Fibroblast of mammary gland (primary cell): Measurements from ENCODE around the gene PASK.
"Not testable (repeated sequence)": the region's sequence is repeated elsewhere in the genome, so short reads cannot be mapped to it uniquely, and the experiment has no call there.

Experiments used
- DNase-seq: peaks from one replicate; pipeline ENCODE4 v3.0.0-alpha.2; 2010; ENCODE audit warnings: low read depth
- H3K4me3 ChIP-seq: 2 replicates; pipeline ENCODE4 v1.5.1; 2011; ENCODE audit warnings: low read depth, mild to moderate bottlenecking, low read length, moderate library complexity; ENCODE audit not compliant: control insufficient read depth
- CTCF ChIP-seq: conservative IDR thresholded peaks from 2 replicates; pipeline ENCODE4 v1.5.1; 2011; ENCODE audit warnings: low read depth, low read length, inconsistent platforms; ENCODE audit not compliant: control insufficient read depth, insufficient read depth

PASK gene

GRCh38 chr2:241094172-241094571, 55.1 kb downstream of the PASK start:
- H3K4me3 ChIP-seq = no peak overlapping the region
- TF ChIP-seq CTCF = no peak
- DNase-seq = no peak

GRCh38 chr2:241093133-241093781, 56.0 kb downstream of the PASK start:
- DNase-seq, H3K4me3 ChIP-seq: not testable (repeated sequence)

- no peak overlapping the region for H3K4me3 ChIP-seq
- no peak for TF ChIP-seq CTCF
- peak; percentile 72 for DNase-seq
Observed at GRCh38 chr2:241092677-241093076, 56.6 kb downstream of the PASK start.

- TF ChIP-seq CTCF = no peak
- H3K4me3 ChIP-seq = no peak overlapping the region
- no peak for DNase-seq
Observed at GRCh38 chr2:241091734-241092445, 57.4 kb downstream of the PASK start.

GRCh38 chr2:241091201-241091600, 58.1 kb downstream of the PASK start:
- DNase-seq = no peak
- no peak overlapping the region for H3K4me3 ChIP-seq
- no peak for TF ChIP-seq CTCF

- DNase-seq = no peak
- H3K4me3 ChIP-seq = no peak overlapping the region
- no peak for TF ChIP-seq CTCF
Observed at GRCh38 chr2:241088791-241089732, 60.2 kb downstream of the PASK start.

GRCh38 chr2:241088376-241088775, 60.9 kb downstream of the PASK start:
- no peak for DNase-seq
- no peak for TF ChIP-seq CTCF
- H3K4me3 ChIP-seq = no peak overlapping the region
